K562 (cell line): ENCODE data around the gene TLR8. TPM values are rescaled to one million over a fixed set of nuclear protein-coding genes. Genes with fewer than 3 reads are reported as not detected.

Experiments
- ATAC-seq: fragments of 200-7000 bp; cut with Tn5 transposase; 3 replicates; pipeline ENCODE4 v1.9.1; 2020; ENCODE audit warnings: moderate library complexity
- BruUV-seq: library from RNA; stranded (reverse); fragments of 400-500 nt; replicated peaks from 2 replicates; lab custom pipeline; 2021; lab: Mats Ljungman, UMichigan
- CTCF ChIA-PET: fragments of 300-600 bp; formaldehyde crosslinking; extraction: SDS; loops from one replicate; lab custom pipeline; 2021; ENCODE audit warnings: low intra/inter-chr PET ratio; lab: Yijun Ruan, JAX
- POLR2A ChIA-PET: fragments of 300-600, 350-650 bp; sonication (Branson Sonifier 250); formaldehyde crosslinking; extraction: SDS; loops from one replicate; lab custom pipeline; 2021; ENCODE audit warnings: antibody characterized with exemption, inconsistent platforms; lab: Yijun Ruan, JAX
- DNase-seq, 4 experiments: peaks; one replicate each; pipeline versions ENCODE4 v3.0.0 to v3.0.0-alpha.2; 2011 to 2018; ENCODE audit warnings: low spot score in 3 of 4, mixed read lengths in 3 of 4; ENCODE audit errors: extremely low read depth in 1 of 4
- FAIRE-seq: peaks from 2 replicates; lab custom pipeline; 2011; peaks lifted over from hg19 to GRCh38; lab: Jason Lieb, UNC
- H2AFZ ChIP-seq: 2 replicates; pipeline ENCODE4 v1.6.0; 2011; ENCODE audit warnings: low read depth, low read length, control low read depth, inconsistent platforms
- H3K27ac ChIP-seq: fragments of 200-600 bp; 3 replicates; pipeline ENCODE4 v1.8.0; 2011; ENCODE audit warnings: low read depth, mild to moderate bottlenecking, control low read depth, inconsistent platforms, low read length, moderate library complexity, mixed read lengths; ENCODE audit errors: extremely low read depth
- H3K27me3 ChIP-seq, 2 experiments: fragments of 300-600 bp in 1 of 2; 2 replicates in 1 of 2; 3 replicates in 1 of 2; pipeline versions ENCODE4 v1.6.0 to v1.8.0; 2011; ENCODE audit warnings: inconsistent platforms in 2 of 2, low read length in 2 of 2, mild to moderate bottlenecking in 1 of 2, mixed read lengths in 1 of 2, moderate library complexity in 1 of 2; ENCODE audit not compliant: control insufficient read depth in 2 of 2, insufficient read depth in 2 of 2
- H3K36me3 ChIP-seq: fragments of 300-600 bp; 3 replicates; pipeline ENCODE4 v1.8.0; 2011; ENCODE audit warnings: mild to moderate bottlenecking, low read length, inconsistent platforms; ENCODE audit not compliant: control insufficient read depth, insufficient read depth
- H3K4me1 ChIP-seq, 2 experiments: fragments of 200-600 bp in 1 of 2; replicated peaks in 1 of 2; 2 replicates in 1 of 2; 3 replicates in 1 of 2; pipeline versions ENCODE4 v1.5.1 to v1.8.0; 2011; ENCODE audit warnings: inconsistent platforms in 2 of 2, low read length in 2 of 2, mild to moderate bottlenecking in 1 of 2, mixed read lengths in 1 of 2, moderate library complexity in 1 of 2; ENCODE audit not compliant: control insufficient read depth in 2 of 2, insufficient read depth in 2 of 2
- H3K4me2 ChIP-seq: 2 replicates; pipeline ENCODE4 v1.6.1; 2011; ENCODE audit warnings: low read length, control low read depth, inconsistent platforms, mixed read lengths; ENCODE audit not compliant: insufficient read depth
- H3K4me3 ChIP-seq: fragments of 200-600 bp; sonication (generic), shearing (Covaris generic); 2 replicates; pipeline ENCODE4 v1.5.1; 2016; ENCODE audit warnings: control low read depth, inconsistent platforms
- H3K79me2 ChIP-seq: fragments of 200-600 bp; 3 replicates; pipeline ENCODE4 v1.8.0; 2011; ENCODE audit warnings: low read length, inconsistent platforms; ENCODE audit not compliant: control insufficient read depth, insufficient read depth
- H3K9ac ChIP-seq, 2 experiments: 2 replicates each; pipeline versions ENCODE4 v1.6.0 to v1.6.1; 2011; ENCODE audit warnings: low read depth in 2 of 2, low read length in 2 of 2, control low read depth in 1 of 2, inconsistent platforms in 1 of 2, mild to moderate bottlenecking in 1 of 2, mixed read lengths in 1 of 2; ENCODE audit not compliant: insufficient read depth in 1 of 2
- H3K9me1 ChIP-seq: one replicate; pipeline ENCODE4 v1.6.0; 2011; ENCODE audit warnings: inconsistent platforms, mild to moderate bottlenecking, low read length, moderate library complexity; ENCODE audit not compliant: control insufficient read depth, insufficient read depth
- H3K9me3 ChIP-seq: replicated peaks from 2 replicates; pipeline ENCODE4 v1.5.1; 2011; ENCODE audit warnings: low read depth, low read length, inconsistent platforms; ENCODE audit not compliant: control insufficient read depth, insufficient read depth
- H4K20me1 ChIP-seq: replicated peaks from 2 replicates; pipeline ENCODE4 v1.6.1; 2011; ENCODE audit warnings: low read length, inconsistent platforms, mixed read lengths; ENCODE audit not compliant: control insufficient read depth, insufficient read depth
- ELF1 ChIP-seq: fragments of 200-800 bp; sonication (Bioruptor generic); IDR thresholded peaks from 2 replicates; pipeline ENCODE4 v1.6.1; 2016; ENCODE audit warnings: missing genetic modification characterization, missing compliant biosample characterization
- ETV1 ChIP-seq: fragments of 450-650 bp; conservative IDR thresholded peaks from 2 replicates; pipeline ENCODE4 v1.6.1; 2016; ENCODE audit warnings: missing genetic modification characterization, control low read depth, low read depth, missing compliant biosample characterization
- MXI1 ChIP-seq: IDR thresholded peaks from 2 replicates; pipeline ENCODE4 v1.6.1; 2011; ENCODE audit warnings: low read depth, mild to moderate bottlenecking, improper control_type of control experiment, low read length
- WGBS: fragments of 100-300 bp; shearing (Covaris generic); methylation state at CpG from one replicate; pipeline ENCODE4 v1.1.6; 2016; ENCODE audit warnings: low coverage, mixed read lengths; ENCODE audit not compliant: insufficient coverage; ENCODE audit errors: missing lambda C conversion rate; 5-methylcytosine and 5-hydroxymethylcytosine counted together
- in situ Hi-C: fragments of 300-500 bp; cut with MboI; formaldehyde crosslinking; loops from 4 replicates; pipeline ENCODE4 v1.15.0; 2018; ENCODE audit warnings: inconsistent platforms, mixed read lengths
- intact Hi-C: fragments of 100-400 bp; cut with micrococcal nuclease; formaldehyde crosslinking; loops from 2 replicates; pipeline ENCODE4 v1.14.2; 2022
- polyA plus RNA-seq, 8 experiments: library from polyadenylated mRNA; depleted of rRNA in 4 of 8; stranded (reverse) in 5 of 8; unstranded in 3 of 8; fragments of >200 nt; fragmentation: Nextera tagmentation in 2 of 8; fragmentation: Illumina TruSeq in 1 of 8; extraction: Ambion mirVana in 2 of 8; extraction: Trizol in 1 of 8; gene quantifications; 2 replicates each; pipeline versions ENCODE4 v1.2.1 to v1.2.3, GENCODE V29; 2011 to 2014; ENCODE audit warnings: inconsistent platforms in 1 of 8, missing spikeins in 1 of 8
- total RNA-seq, 7 experiments: library from RNA; depleted of rRNA in 6 of 7; stranded (reverse); fragments of >200 nt in 6 of 7; fragmentation: Illumina TruSeq in 2 of 7; extraction: Trizol in 2 of 7; gene quantifications; 2 replicates each; pipeline versions ENCODE4 v1.2.1 to v1.2.3, GENCODE V29; 2011 to 2021; ENCODE audit warnings: low replicate concordance in 1 of 7
- TF ChIP-seq, protein P1 (sequence below): fragments of 450-650 bp; formaldehyde crosslinking; IDR thresholded peaks from 2 replicates; pipeline ENCODE4 v1.4.0; 2020; ENCODE audit warnings: mild to moderate bottlenecking, moderate library complexity
- TF ChIP-seq, protein P2 (sequence below), 2 experiments: fragments of 450-650 bp; formaldehyde crosslinking in 1 of 2; IDR thresholded peaks; 2 replicates each; pipeline versions ENCODE4 v1.4.0 to v1.6.1; 2014 to 2020; ENCODE audit warnings: mild to moderate bottlenecking in 2 of 2, borderline replicate concordance in 1 of 2, low read depth in 1 of 2
- TF ChIP-seq, protein P3 (sequence below), 3 experiments: IDR thresholded peaks in 2 of 3; conservative IDR thresholded peaks in 1 of 3; 2 replicates each; pipeline ENCODE4 v1.5.1; 2011 to 2012; ENCODE audit warnings: low read length in 3 of 3, mild to moderate bottlenecking in 3 of 3, control low read depth in 2 of 3, improper control_type of control experiment in 1 of 3, inconsistent platforms in 1 of 3, low read depth in 1 of 3, mixed read lengths in 1 of 3, moderate library complexity in 1 of 3; ENCODE audit not compliant: insufficient read depth in 2 of 3

The TLR8 gene
- total and polyA plus RNA-seq, 9 of the 15 experiments (the other 6 are each of a cell fraction or from before 2014, with no cell fraction given), result not detected

DNA sequence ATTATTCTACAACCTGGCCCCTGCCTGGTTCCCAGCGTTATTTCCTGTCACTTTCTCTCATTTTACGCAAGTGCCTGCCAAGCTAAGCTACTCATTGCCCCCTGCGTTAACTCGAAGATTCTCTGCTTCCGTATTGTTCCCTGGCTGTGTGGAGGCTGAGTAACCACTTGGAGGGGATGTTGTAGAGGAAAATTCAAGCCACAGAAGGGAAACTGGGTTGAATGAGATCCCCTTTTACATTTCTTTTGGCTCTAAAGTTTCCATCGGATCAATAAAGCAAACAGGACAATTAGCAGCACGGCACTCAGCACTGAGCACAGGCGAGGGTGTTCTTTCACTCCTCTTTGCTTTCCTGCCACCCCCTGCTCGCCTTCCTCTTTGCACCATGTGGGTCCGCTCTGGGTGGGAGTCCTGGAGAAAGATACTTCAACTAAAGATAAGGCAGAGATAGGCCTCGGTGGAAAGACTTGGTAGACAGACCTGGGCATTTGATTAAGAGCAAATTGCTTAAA lies 64.3 kb downstream of the TLR8 start:
- Histone ChIP-seq H3K9ac (peak overlapping the region; percentile 55 to 75; a peak in 3 of 4 replicates), H3K4me2 (peak overlapping the region; percentile 65), H3K4me3 (no peak overlapping the region), H3K27me3 (no peaks in the 10 kb centered on the region), H4K20me1 (0 out of 2 replicates have a peak, but pooled peaks cover 3% of the 10 kb centered on the region), H3K4me1 (peaks cover 19 to 40% of the 10 kb centered on the region in 2 experiments; a peak in 4 of 5 replicates), H3K79me2 (peaks cover 17% of the 10 kb centered on the region), H3K9me1 (no peaks in the 10 kb centered on the region), H3K36me3 (no peaks in the 10 kb centered on the region; the same call in 2 of the 3 replicates), H3K9me3 (no peaks in the 10 kb centered on the region), H3K27ac (peak overlapping the region; percentile 62), H2AFZ (peak overlapping the region; percentile 93)
- WGBS, result 17% methylated on average over 9 of the region's 11 CpGs
- intact Hi-C loops (loop anchor here (5.0 kb wide), 1 partner anchor 517 kb away; no protein-coding TSS in a partner anchor), in situ Hi-C loops (loop anchor here (25.0 kb wide), 1 partner anchor 692 kb away; the partner anchor contains the start of gene TCEANC)
- POLR2A ChIA-PET, result no interaction called here
- ATAC-seq (peak; percentile 34), DNase-seq (peak in 2 of 4 experiments; percentile 54 to 66), FAIRE-seq (peak; percentile 56)
- BruUV-seq, result no TSS peak
- CTCF ChIA-PET, result no interaction called here
- TF ChIP-seq, protein P1, sequence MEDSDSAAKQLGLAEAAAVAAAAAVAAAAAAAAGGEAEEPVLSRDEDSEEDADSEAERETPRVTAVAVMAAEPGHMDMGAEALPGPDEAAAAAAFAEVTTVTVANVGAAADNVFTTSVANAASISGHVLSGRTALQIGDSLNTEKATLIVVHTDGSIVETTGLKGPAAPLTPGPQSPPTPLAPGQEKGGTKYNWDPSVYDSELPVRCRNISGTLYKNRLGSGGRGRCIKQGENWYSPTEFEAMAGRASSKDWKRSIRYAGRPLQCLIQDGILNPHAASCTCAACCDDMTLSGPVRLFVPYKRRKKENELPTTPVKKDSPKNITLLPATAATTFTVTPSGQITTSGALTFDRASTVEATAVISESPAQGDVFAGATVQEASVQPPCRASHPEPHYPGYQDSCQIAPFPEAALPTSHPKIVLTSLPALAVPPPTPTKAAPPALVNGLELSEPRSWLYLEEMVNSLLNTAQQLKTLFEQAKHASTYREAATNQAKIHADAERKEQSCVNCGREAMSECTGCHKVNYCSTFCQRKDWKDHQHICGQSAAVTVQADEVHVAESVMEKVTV (CRISPR knock-in tag), result peak; percentile 74
- peak; percentile 74 for TF ChIP-seq ELF1 (tag)
- TF ChIP-seq ETV1 (tag), result 0 out of 2 replicates have a peak, but pooled peaks have one; percentile 16
- TF ChIP-seq, protein P2, sequence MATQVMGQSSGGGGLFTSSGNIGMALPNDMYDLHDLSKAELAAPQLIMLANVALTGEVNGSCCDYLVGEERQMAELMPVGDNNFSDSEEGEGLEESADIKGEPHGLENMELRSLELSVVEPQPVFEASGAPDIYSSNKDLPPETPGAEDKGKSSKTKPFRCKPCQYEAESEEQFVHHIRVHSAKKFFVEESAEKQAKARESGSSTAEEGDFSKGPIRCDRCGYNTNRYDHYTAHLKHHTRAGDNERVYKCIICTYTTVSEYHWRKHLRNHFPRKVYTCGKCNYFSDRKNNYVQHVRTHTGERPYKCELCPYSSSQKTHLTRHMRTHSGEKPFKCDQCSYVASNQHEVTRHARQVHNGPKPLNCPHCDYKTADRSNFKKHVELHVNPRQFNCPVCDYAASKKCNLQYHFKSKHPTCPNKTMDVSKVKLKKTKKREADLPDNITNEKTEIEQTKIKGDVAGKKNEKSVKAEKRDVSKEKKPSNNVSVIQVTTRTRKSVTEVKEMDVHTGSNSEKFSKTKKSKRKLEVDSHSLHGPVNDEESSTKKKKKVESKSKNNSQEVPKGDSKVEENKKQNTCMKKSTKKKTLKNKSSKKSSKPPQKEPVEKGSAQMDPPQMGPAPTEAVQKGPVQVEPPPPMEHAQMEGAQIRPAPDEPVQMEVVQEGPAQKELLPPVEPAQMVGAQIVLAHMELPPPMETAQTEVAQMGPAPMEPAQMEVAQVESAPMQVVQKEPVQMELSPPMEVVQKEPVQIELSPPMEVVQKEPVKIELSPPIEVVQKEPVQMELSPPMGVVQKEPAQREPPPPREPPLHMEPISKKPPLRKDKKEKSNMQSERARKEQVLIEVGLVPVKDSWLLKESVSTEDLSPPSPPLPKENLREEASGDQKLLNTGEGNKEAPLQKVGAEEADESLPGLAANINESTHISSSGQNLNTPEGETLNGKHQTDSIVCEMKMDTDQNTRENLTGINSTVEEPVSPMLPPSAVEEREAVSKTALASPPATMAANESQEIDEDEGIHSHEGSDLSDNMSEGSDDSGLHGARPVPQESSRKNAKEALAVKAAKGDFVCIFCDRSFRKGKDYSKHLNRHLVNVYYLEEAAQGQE (IDR thresholded peaks at IDR 0.05; ENCODE audit: borderline replicate concordance), result peak; percentile 67; the same call in 1 of the 2 replicates
- TF ChIP-seq, protein P2 (CRISPR knock-in tag; IDR thresholded peaks at IDR 0.05; ENCODE audit: low read depth), result no peak
- TF ChIP-seq MXI1, result no peak
- TF ChIP-seq, protein P3, sequence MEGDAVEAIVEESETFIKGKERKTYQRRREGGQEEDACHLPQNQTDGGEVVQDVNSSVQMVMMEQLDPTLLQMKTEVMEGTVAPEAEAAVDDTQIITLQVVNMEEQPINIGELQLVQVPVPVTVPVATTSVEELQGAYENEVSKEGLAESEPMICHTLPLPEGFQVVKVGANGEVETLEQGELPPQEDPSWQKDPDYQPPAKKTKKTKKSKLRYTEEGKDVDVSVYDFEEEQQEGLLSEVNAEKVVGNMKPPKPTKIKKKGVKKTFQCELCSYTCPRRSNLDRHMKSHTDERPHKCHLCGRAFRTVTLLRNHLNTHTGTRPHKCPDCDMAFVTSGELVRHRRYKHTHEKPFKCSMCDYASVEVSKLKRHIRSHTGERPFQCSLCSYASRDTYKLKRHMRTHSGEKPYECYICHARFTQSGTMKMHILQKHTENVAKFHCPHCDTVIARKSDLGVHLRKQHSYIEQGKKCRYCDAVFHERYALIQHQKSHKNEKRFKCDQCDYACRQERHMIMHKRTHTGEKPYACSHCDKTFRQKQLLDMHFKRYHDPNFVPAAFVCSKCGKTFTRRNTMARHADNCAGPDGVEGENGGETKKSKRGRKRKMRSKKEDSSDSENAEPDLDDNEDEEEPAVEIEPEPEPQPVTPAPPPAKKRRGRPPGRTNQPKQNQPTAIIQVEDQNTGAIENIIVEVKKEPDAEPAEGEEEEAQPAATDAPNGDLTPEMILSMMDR (IDR thresholded peaks at IDR 0.05 in 2 of 3, conservative IDR thresholded peaks at IDR 0.05 in 1 of 3; ENCODE audit: insufficient read depth in 2 of 3, low read depth in 1 of 3, low read length in 3 of 3), result peak; percentile 60 to 66 (median 64)
